ENCODE measurements around the gene F5. TPM values are rescaled to one million over a fixed set of nuclear protein-coding genes. Genes with fewer than 3 reads are reported as not detected.

The F5 gene
- polyA plus RNA-seq, 3 donors, result 4.2 to 5.6 (median 5.2) TPM

- no peak for DNase-seq (ENCODE audit: extremely low read depth in 1 of 11, low read depth in 9 of 11, low spot score in 4 of 11)
Measured at GRCh38 chr1:169491845-169492281, 94.4 kb downstream of the F5 start.

GRCh38 chr1:169488157-169488556, 98.1 kb downstream of the F5 start:
- DNase-seq (ENCODE audit: extremely low read depth in 1 of 11, low read depth in 9 of 11, low spot score in 4 of 11), result no peak

GRCh38 chr1:169487561-169487960, 98.7 kb downstream of the F5 start:
- no peak for DNase-seq (ENCODE audit: extremely low read depth in 1 of 11, low read depth in 9 of 11, low spot score in 4 of 11)

- DNase-seq (ENCODE audit: extremely low read depth in 1 of 11, low read depth in 9 of 11, low spot score in 4 of 11), result no peak
Measured at GRCh38 chr1:169487133-169487532, 99.1 kb downstream of the F5 start.

DNA sequence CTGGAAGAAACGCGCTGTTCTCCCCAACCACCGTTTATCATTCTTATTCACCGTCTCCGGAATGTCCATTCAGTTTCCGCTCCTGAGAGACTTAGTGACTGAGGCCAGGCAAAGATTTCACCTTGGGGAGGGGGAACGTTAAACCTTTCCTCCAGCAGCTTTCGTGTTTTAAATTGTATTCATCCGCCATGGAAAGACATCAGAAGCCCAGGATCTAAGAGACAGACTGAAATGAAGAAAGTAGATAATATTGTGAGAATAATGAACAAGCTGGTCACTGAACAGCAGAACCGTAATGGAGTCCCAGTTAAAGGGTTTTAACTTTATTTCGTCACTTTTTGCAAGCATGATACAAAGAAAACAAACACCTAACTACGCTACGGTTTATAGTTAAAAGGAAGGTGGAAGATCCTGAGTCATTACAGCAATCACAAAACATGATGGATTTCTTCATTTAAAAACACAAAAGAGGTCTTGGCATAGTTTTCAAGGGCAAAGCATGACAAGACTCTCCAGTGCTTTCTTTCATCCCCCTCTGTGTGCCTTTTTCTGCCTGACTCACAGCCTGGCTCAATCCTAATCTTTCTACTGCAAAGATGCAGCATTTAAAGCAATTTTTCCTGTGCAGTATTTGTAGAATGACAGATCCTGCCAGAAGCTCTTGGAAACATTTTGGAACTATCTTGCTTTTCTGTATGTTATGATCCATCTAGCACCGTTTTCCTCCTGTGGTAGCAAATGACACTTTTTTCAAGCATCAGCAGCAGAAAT, 99.8 kb downstream of the F5 start:
- DNase-seq (ENCODE audit: extremely low read depth in 1 of 11, low read depth in 9 of 11, low spot score in 4 of 11), result peak in 1 of 11 donors; percentile 9

- DNase-seq (ENCODE audit: extremely low read depth in 1 of 11, low read depth in 9 of 11, low spot score in 4 of 11), result peak; percentile 94 to 99 (median 98)
Measured at GRCh38 chr1:169485431-169486280, 100.6 kb downstream of the F5 start, which contains the start of gene SLC19A2. SLC19A2 (minus strand) TSS chr1:169485944; CDS start chr1:169485766, 178 bp downstream.

- DNase-seq (ENCODE audit: extremely low read depth in 1 of 11, low read depth in 9 of 11, low spot score in 4 of 11), result peak in 4 of 11 donors; percentile 25 to 45 (median 41)
Measured at GRCh38 chr1:169484683-169485430, 101.4 kb downstream of the F5 start.

DNA sequence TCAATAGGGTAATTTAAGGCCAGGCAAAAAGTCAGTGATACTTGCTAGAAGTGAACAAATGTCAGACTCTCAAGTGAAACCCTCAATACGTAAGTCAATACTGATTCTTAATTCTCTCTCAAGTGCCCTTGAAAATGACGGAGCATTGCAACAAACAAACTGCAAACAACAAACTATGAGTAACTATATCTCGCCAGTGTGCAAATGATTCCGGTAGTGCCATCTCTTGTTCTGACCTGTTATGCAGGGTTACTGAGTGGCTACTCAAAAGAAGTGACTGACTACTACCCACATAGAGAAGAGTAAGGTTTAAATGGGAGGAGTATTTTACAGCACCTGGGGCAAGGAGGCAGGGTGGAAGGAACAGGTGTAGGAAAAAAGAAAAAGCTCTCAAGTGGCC, 102.2 kb downstream of the F5 start:
- DNase-seq (ENCODE audit: extremely low read depth in 1 of 11, low read depth in 9 of 11, low spot score in 4 of 11), result no peak

- DNase-seq (ENCODE audit: extremely low read depth in 1 of 11, low read depth in 9 of 11, low spot score in 4 of 11), result peak in 5 of 11 donors; percentile 34 to 70 (median 46)
Measured at GRCh38 chr1:169483500-169483966, 102.7 kb downstream of the F5 start.

DNA sequence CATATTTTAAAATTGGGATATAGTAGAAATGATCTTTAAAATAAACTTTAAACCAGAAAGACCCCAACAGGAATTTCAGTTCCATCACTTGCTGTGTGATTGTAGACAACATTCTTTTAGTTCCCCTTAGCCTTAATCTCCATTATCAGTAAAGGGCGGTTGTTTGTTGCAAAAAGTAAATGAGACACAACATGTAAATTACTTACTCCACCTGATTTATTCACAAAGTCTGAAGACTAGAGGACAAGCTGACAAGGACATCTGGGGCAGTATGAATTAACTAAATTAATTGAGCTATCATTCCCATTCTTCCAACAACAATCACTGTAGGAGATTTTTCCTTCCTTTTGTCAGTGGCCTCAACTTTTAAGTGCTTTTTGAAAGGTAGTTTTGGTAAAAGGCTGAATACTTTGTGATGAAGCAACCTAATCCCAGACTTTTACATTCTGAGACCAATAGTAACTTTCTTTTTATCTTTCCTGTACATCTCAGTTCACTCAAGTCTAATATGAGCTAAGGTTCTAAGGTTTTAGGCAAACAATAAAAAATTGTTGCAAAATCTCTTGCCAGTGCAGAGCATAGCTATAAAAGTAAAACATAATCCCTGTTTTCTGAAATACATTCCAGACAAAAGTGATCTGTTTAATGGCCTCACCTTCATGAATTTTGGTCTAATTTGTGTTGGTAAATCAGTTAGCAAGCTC, 106.8 kb downstream of the F5 start:
- no peak for DNase-seq (ENCODE audit: extremely low read depth in 1 of 11, low read depth in 9 of 11, low spot score in 4 of 11)

- DNase-seq (ENCODE audit: extremely low read depth in 1 of 11, low read depth in 9 of 11, low spot score in 4 of 11), result no peak
Measured at GRCh38 chr1:169478094-169478672, 108.1 kb downstream of the F5 start.

- DNase-seq (ENCODE audit: extremely low read depth in 1 of 11, low read depth in 9 of 11, low spot score in 4 of 11), result no peak
Measured at GRCh38 chr1:169475806-169476387, 110.4 kb downstream of the F5 start.

- DNase-seq (ENCODE audit: extremely low read depth in 1 of 11, low read depth in 9 of 11, low spot score in 4 of 11), result no peak
Measured at GRCh38 chr1:169474302-169474995, 111.8 kb downstream of the F5 start.

DNA sequence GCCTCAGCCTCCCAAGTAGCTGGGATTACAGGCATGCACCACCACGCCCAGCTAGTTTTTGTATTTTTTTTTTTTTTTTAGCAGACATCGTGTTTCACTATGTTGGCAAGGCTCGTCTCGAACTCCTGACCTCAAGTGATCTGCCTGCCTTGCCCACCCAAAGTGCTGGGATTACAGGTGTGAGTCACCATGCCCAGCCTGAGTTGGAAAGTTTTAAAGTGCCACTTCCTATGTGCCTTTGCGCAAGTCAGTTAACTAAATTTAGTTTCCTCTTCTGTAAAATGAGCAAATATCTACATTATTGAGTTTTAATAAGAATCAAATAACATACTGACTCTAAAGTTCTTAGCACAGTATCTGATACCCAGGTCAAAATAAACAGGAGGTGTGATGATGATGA, 112.9 kb downstream of the F5 start:
- DNase-seq (ENCODE audit: extremely low read depth in 1 of 11, low read depth in 9 of 11, low spot score in 4 of 11), result no peak

GRCh38 chr1:169472738-169473137, 113.5 kb downstream of the F5 start:
- DNase-seq (ENCODE audit: extremely low read depth in 1 of 11, low read depth in 9 of 11, low spot score in 4 of 11), result no peak

GRCh38 chr1:169468982-169469381, 117.3 kb downstream of the F5 start:
- DNase-seq (ENCODE audit: extremely low read depth in 1 of 11, low read depth in 9 of 11, low spot score in 4 of 11), result no peak
